Peyer's patch (tissue), 4 donors: ENCODE data around the gene CORO7.

Experiments used
- CTCF ChIP-seq, 6 experiments: fragments of 450-650 bp in 4 of 6; fragments of 200-600 bp in 2 of 6; sonication (generic) in 1 of 6; IDR thresholded peaks; one replicate each; pipeline ENCODE4 v1.5.1; 2017 to 2019; ENCODE audit warnings: antibody characterized with exemption in 6 of 6, mild to moderate bottlenecking in 3 of 6, moderate library complexity in 1 of 6
- POLR2A ChIP-seq, 2 donors: fragments of 450-650 bp; IDR thresholded peaks; one replicate each; pipeline ENCODE4 v1.5.1; 2017; ENCODE audit warnings: antibody characterized with exemption in 2 of 2, mild to moderate bottlenecking in 2 of 2, moderate library complexity in 2 of 2

GRCh38 chr16:4372001-4372577, 44.3 kb downstream of the CORO7 start:
- no peak for TF ChIP-seq CTCF (IDR thresholded peaks at IDR 0.05)
- no peak for TF ChIP-seq POLR2A (IDR thresholded peaks at IDR 0.05)
